Neuronal stem cell (in vitro differentiated cells): Measurements from ENCODE around the gene EPHA10.

ENCODE experiments used
- DNase-seq: peaks from one replicate; pipeline ENCODE4 v3.0.0-alpha.2; 2013; ENCODE audit warnings: low spot score
- H2AFZ ChIP-seq: one replicate; pipeline ENCODE4 v1.6.1; 2013; ENCODE audit warnings: mild to moderate bottlenecking, low read length, inconsistent platforms
- H2AK5ac ChIP-seq: 2 replicates; pipeline ENCODE4 v1.6.1; 2013; ENCODE audit warnings: low read depth, mild to moderate bottlenecking, inconsistent platforms, low read length, moderate library complexity, mixed read lengths
- H2BK120ac ChIP-seq: 2 replicates; pipeline ENCODE4 v1.6.1; 2013; ENCODE audit warnings: low read depth, mild to moderate bottlenecking, inconsistent platforms, low read length, moderate library complexity, mixed read lengths
- H2BK12ac ChIP-seq: one replicate; pipeline ENCODE4 v1.6.1; 2013; ENCODE audit warnings: low read length, inconsistent platforms
- H2BK15ac ChIP-seq: 2 replicates; pipeline ENCODE4 v1.6.1; 2013; ENCODE audit warnings: mild to moderate bottlenecking, low read length, inconsistent platforms, mixed read lengths
- H2BK5ac ChIP-seq: one replicate; pipeline ENCODE4 v1.6.1; 2013; ENCODE audit warnings: inconsistent platforms, mild to moderate bottlenecking, low read length, moderate library complexity
- H3K14ac ChIP-seq: one replicate; pipeline ENCODE4 v1.6.1; 2013; ENCODE audit warnings: low read length, inconsistent platforms
- H3K18ac ChIP-seq: 2 replicates; pipeline ENCODE4 v1.6.1; 2013; ENCODE audit warnings: low read length, inconsistent platforms
- H3K23ac ChIP-seq: 2 replicates; pipeline ENCODE4 v1.6.1; 2013; ENCODE audit warnings: low read depth, mild to moderate bottlenecking, mixed read lengths, low read length, inconsistent platforms; ENCODE audit not compliant: poor library complexity
- H3K27ac ChIP-seq: replicated peaks from 3 replicates; pipeline ENCODE4 v1.5.1; 2013; ENCODE audit warnings: low read length, inconsistent platforms
- H3K27me3 ChIP-seq, 3 experiments: 2 replicates each; pipeline ENCODE4 v1.6.1; 2013; ENCODE audit warnings: low read length in 3 of 3, mild to moderate bottlenecking in 2 of 3, inconsistent platforms in 1 of 3, low read depth in 1 of 3, mixed read lengths in 1 of 3, moderate library complexity in 1 of 3; ENCODE audit not compliant: control insufficient read depth in 3 of 3, insufficient read depth in 3 of 3
- H3K36me3 ChIP-seq, 2 donors: replicated peaks in 1 of 2; 2 replicates each; pipeline ENCODE4 v1.6.1; 2013; ENCODE audit warnings: low read length in 2 of 2; ENCODE audit not compliant: control insufficient read depth in 2 of 2, insufficient read depth in 2 of 2
- H3K4ac ChIP-seq: 2 replicates; pipeline ENCODE4 v1.6.1; 2013; ENCODE audit warnings: inconsistent platforms, mild to moderate bottlenecking, low read length, moderate library complexity
- H3K4me1 ChIP-seq, 2 donors: 1 replicate in 1 of 2; 2 replicates in 1 of 2; pipeline ENCODE4 v1.6.1; 2013; ENCODE audit warnings: low read length in 2 of 2, low read depth in 1 of 2; ENCODE audit not compliant: control insufficient read depth in 2 of 2, insufficient read depth in 1 of 2
- H3K4me2 ChIP-seq: one replicate; pipeline ENCODE4 v1.6.1; 2013; ENCODE audit warnings: mild to moderate bottlenecking, low read length, inconsistent platforms; ENCODE audit not compliant: insufficient read depth, poor library complexity, severe bottlenecking
- H3K4me3 ChIP-seq, 2 donors: 2 replicates each; pipeline ENCODE4 v1.5.1; 2013; ENCODE audit warnings: low read length in 2 of 2, mild to moderate bottlenecking in 2 of 2, inconsistent platforms in 1 of 2, moderate library complexity in 1 of 2
- H3K79me1 ChIP-seq: one replicate; pipeline ENCODE4 v1.6.1; 2013; ENCODE audit warnings: low read depth, mild to moderate bottlenecking, inconsistent platforms, low read length, moderate library complexity
- H3K9ac ChIP-seq: one replicate; pipeline ENCODE4 v1.6.1; 2013; ENCODE audit warnings: mild to moderate bottlenecking, low read depth, low read length, inconsistent platforms; ENCODE audit not compliant: poor library complexity
- H3K9me3 ChIP-seq, 2 donors: replicated peaks in 1 of 2; 2 replicates each; pipeline versions ENCODE3 to v1.6.1; 2013; ENCODE audit warnings: low read length in 2 of 2, mild to moderate bottlenecking in 2 of 2, inconsistent platforms in 1 of 2, low read depth in 1 of 2, mixed read lengths in 1 of 2, moderate library complexity in 1 of 2; ENCODE audit not compliant: control insufficient read depth in 2 of 2, insufficient read depth in 1 of 2
- H4K8ac ChIP-seq: one replicate; pipeline ENCODE4 v1.6.1; 2013; ENCODE audit warnings: low read depth, mild to moderate bottlenecking, inconsistent platforms, low read length, moderate library complexity
- H4K91ac ChIP-seq: one replicate; pipeline ENCODE4 v1.6.1; 2013; ENCODE audit warnings: low read length, low read depth, mild to moderate bottlenecking, inconsistent platforms; ENCODE audit not compliant: poor library complexity
- WGBS, 2 donors: extraction: QIAGEN DNeasy Blood & Tissue Kit; methylation state at CpG; one replicate each; pipeline ENCODE4 v1.1.7; 2013; ENCODE audit warnings: missing lambda C conversion rate in 2 of 2, mixed read lengths in 1 of 2; ENCODE audit not compliant: insufficient read length in 2 of 2, insufficient replicate concordance in 1 of 2; ENCODE audit errors: extremely low coverage in 2 of 2; 5-methylcytosine and 5-hydroxymethylcytosine counted together

Gene EPHA10

GRCh38 chr1:37794372-37795339, 29.7 kb upstream of the EPHA10 start:
- Histone ChIP-seq H3K9me3 (no peaks in the 10 kb centered on the region), H3K9ac (no peak overlapping the region), H4K91ac (no peak overlapping the region), H3K27me3 (peaks cover 6 to 41% (median 15%) of the 10 kb centered on the region in 3 experiments), H3K18ac (no peak overlapping the region), H2BK5ac (no peak overlapping the region), H3K4me3 (peak overlapping the region; percentile 12 to 83), H3K4me2 (peak overlapping the region; percentile 98), H3K23ac (peak overlapping the region; percentile 50), H3K14ac (no peak overlapping the region), H2BK15ac (no peak overlapping the region), H3K79me1 (peaks cover 3% of the 10 kb centered on the region), H4K8ac (no peak overlapping the region), H3K4me1 (peaks cover 0 to 6% of the 10 kb centered on the region in 2 donors), H3K27ac (no peak overlapping the region), H2AFZ (peak overlapping the region; percentile 100), H2BK120ac (no peak overlapping the region), H3K4ac (no peak overlapping the region), H2BK12ac (no peak overlapping the region), H2AK5ac (no peak overlapping the region), H3K36me3 (peaks cover 0 to 30% of the 10 kb centered on the region in 2 donors)
- no CpG with 5 or more reads among the region's 59 CpGs for WGBS, 2 donors
- DNase-seq = no peak

GRCh38 chr1:37793773-37794371, 29.0 kb upstream of the EPHA10 start, which contains the start of gene MANEAL:
Gene MANEAL, plus strand, starts transcription at chr1:37793847. Its CDS starts 336 bp downstream, at chr1:37794183.
- H2AFZ ChIP-seq = peak within 1 kb of the TSS; percentile 100
- no CpG with 5 or more reads among the region's 82 CpGs for WGBS, 2 donors
- no peaks in the 10 kb centered on the region for H3K79me1 ChIP-seq
- H3K4me2 ChIP-seq = peak within 1 kb of the TSS; percentile 98
- DNase-seq = peak; percentile 51
- no peak within 1 kb of the TSS for H2BK15ac ChIP-seq
- H4K8ac ChIP-seq = no peak within 1 kb of the TSS
- peaks cover 0 to 6% of the 10 kb centered on the region in 2 donors for H3K4me1 ChIP-seq
- peaks cover 6 to 41% (median 15%) of the 10 kb centered on the region in 3 experiments for H3K27me3 ChIP-seq
- H2BK12ac ChIP-seq = no peak within 1 kb of the TSS
- no peak within 1 kb of the TSS for H2BK120ac ChIP-seq
- H2AK5ac ChIP-seq = no peak within 1 kb of the TSS
- peak within 1 kb of the TSS; percentile 82 for H3K23ac ChIP-seq
- H3K27ac ChIP-seq = no peak within 1 kb of the TSS
- no peaks in the 10 kb centered on the region for H3K9me3 ChIP-seq
- no peak within 1 kb of the TSS for H3K4ac ChIP-seq
- no peak within 1 kb of the TSS for H2BK5ac ChIP-seq
- peaks cover 0 to 22% of the 10 kb centered on the region in 2 donors for H3K36me3 ChIP-seq
- peak within 1 kb of the TSS; percentile 42 for H3K14ac ChIP-seq
- peak within 1 kb of the TSS; percentile 83 to 86 for H3K4me3 ChIP-seq
- H3K9ac ChIP-seq = peak within 1 kb of the TSS; percentile 87
- H4K91ac ChIP-seq = no peak within 1 kb of the TSS
- H3K18ac ChIP-seq = peak within 1 kb of the TSS; percentile 62

- peaks cover 6 to 41% (median 18%) of the 10 kb centered on the region in 3 experiments for H3K27me3 ChIP-seq
- H3K27ac ChIP-seq = no peak overlapping the region
- no peak overlapping the region for H2BK5ac ChIP-seq
- no peak overlapping the region for H3K18ac ChIP-seq
- no peak overlapping the region for H3K23ac ChIP-seq
- H4K91ac ChIP-seq = no peak overlapping the region
- no peak overlapping the region for H2AK5ac ChIP-seq
- no peak overlapping the region for H2BK120ac ChIP-seq
- no peaks in the 10 kb centered on the region for H3K79me1 ChIP-seq
- no peaks in the 10 kb centered on the region for H3K9me3 ChIP-seq
- peak overlapping the region; percentile 100 for H2AFZ ChIP-seq
- H3K4me1 ChIP-seq = peaks cover 0 to 6% of the 10 kb centered on the region in 2 donors
- H2BK15ac ChIP-seq = no peak overlapping the region
- no CpG with 5 or more reads among the region's 36 CpGs for WGBS, 2 donors
- H3K4me3 ChIP-seq = peak overlapping the region in 1 of 2 donors; percentile 83
- peaks cover 0 to 18% of the 10 kb centered on the region in 2 donors for H3K36me3 ChIP-seq
- H3K4ac ChIP-seq = no peak overlapping the region
- no peak overlapping the region for H3K9ac ChIP-seq
- no peak overlapping the region for H4K8ac ChIP-seq
- H3K14ac ChIP-seq = no peak overlapping the region
- DNase-seq = no peak
- no peak overlapping the region for H2BK12ac ChIP-seq
- no peak overlapping the region for H3K4me2 ChIP-seq
These were observed 28.2 kb upstream of the EPHA10 start for GRCh38 chr1:37792943-37793686.
